Ovary (tissue), 9 donors: ENCODE data around the gene IGLON5. TPM values are rescaled to one million over a fixed set of nuclear protein-coding genes. Genes with fewer than 3 reads are reported as not detected.

Experiments used
- DNase-seq, 5 donors: peaks; one replicate each; pipeline ENCODE4 v3.0.0-alpha.2; 2019 to 2020
- H3K27ac ChIP-seq, 2 donors: fragments of 200-600 bp; one replicate each; pipeline versions ENCODE4 v1.5.1 to v1.8.0; 2019 to 2022
- H3K27me3 ChIP-seq: fragments of 200-600 bp; one replicate; pipeline ENCODE4 v1.8.0; 2022
- H3K36me3 ChIP-seq: fragments of 200-600 bp; sonication (generic); one replicate; pipeline ENCODE4 v1.5.1; 2019
- H3K4me1 ChIP-seq: one replicate; pipeline ENCODE4 v1.8.1; 2013; ENCODE audit warnings: mild to moderate bottlenecking, moderate library complexity; ENCODE audit not compliant: insufficient read depth
- H3K4me3 ChIP-seq: fragments of 200-600 bp; sonication (generic); one replicate; pipeline ENCODE4 v1.5.1; 2017
- H3K9me3 ChIP-seq, 2 donors: fragments of 200-600 bp in 1 of 2; sonication (generic) in 1 of 2; one replicate each; pipeline versions ENCODE4 v1.5.1 to v1.8.1; 2013 to 2019; ENCODE audit warnings: mild to moderate bottlenecking in 1 of 2, moderate library complexity in 1 of 2
- CTCF ChIP-seq, 3 donors: fragments of 450-650 bp in 2 of 3; fragments of 200-600 bp in 1 of 3; IDR thresholded peaks; one replicate each; pipeline versions ENCODE4 v1.5.1 to v1.8.0; 2016 to 2022; ENCODE audit warnings: antibody characterized with exemption in 3 of 3, mild to moderate bottlenecking in 1 of 3
- EP300 ChIP-seq: sonication (generic); formaldehyde crosslinking; IDR thresholded peaks from one replicate; pipeline ENCODE4 v1.6.1; 2017; ENCODE audit warnings: antibody characterized with exemption
- POLR2A ChIP-seq: fragments of 450-650 bp; IDR thresholded peaks from one replicate; pipeline ENCODE4 v1.6.1; 2017; ENCODE audit warnings: antibody characterized with exemption, mild to moderate bottlenecking, moderate library complexity
- WGBS, 3 donors: extraction: QIAGEN DNeasy Blood & Tissue Kit in 1 of 3; methylation state at CpG; one replicate each; pipeline versions ENCODE4 v1.1.5 to v1.1.7; 2013 to 2017; 5-methylcytosine and 5-hydroxymethylcytosine counted together
- intact Hi-C, 4 donors: fragments of 100-400 bp; cut with DNase I; formaldehyde crosslinking; loops; one replicate each; pipeline versions ENCODE4 v1.11.0 to v1.15.1; 2022 to 2023
- polyA plus RNA-seq, 2 donors: library from polyadenylated mRNA; stranded (reverse); fragments of 200-250 nt in 1 of 2; fragments of 350-450 nt in 1 of 2; fragmentation: Illumina TruSeq in 1 of 2; extraction: RNeasy Lipid Tissue Mini Kit (QIAGEN cat#74804) in 1 of 2; gene quantifications; one replicate each; pipeline ENCODE4 v1.2.3, GENCODE V29; 2013 to 2014
- total RNA-seq, 7 donors: library from RNA; depleted of rRNA in 2 of 7; stranded (reverse); fragments of >200 nt in 2 of 7; fragmentation: NEBNext Ultra II Directional in 3 of 7; extraction: Animal tissue kit (Norgen Biotek cat#: 25700) in 3 of 7; gene quantifications; one replicate each; pipeline versions ENCODE4 v1.1.0 to v1.2.4, GENCODE V29; 2016 to 2023
- donor health status: DM: no; HTN: no; CAD: no; lungs with moderate emphysema.
- donor health status: DM: no; HTN: no; CAD: no.
- donor health status: Bipolar disorder and iron deficiency.
- donor health status: DM: yes; HTN: yes; CAD: no.
- donor health status: DM: no; HTN: no; CAD: no.
- donor health status: DM: yes; HTN: yes; CAD: no.

IGLON5 gene
- total and polyA plus RNA-seq, 9 donors = 0.08 to 1.6 (median 0.29) TPM; not detected in 1

GRCh38 chr19:51274049-51274770 is 37.2 kb upstream of the IGLON5 start:
- Histone ChIP-seq H3K36me3 (no peaks in the 10 kb centered on the region), H3K9me3 (no peaks in the 10 kb centered on the region), H3K27me3 (no peaks in the 10 kb centered on the region), H3K27ac (no peak overlapping the region), H3K4me1 (no peaks in the 10 kb centered on the region), H3K4me3 (no peak overlapping the region)
- intact Hi-C loops = no loop called here
- WGBS, 3 donors = 77 to 80% (median 78%) methylated on average over 8 of the region's 8 CpGs
- no peak for TF ChIP-seq EP300
- no peak for TF ChIP-seq CTCF (IDR thresholded peaks at IDR 0.05)
- no peak for TF ChIP-seq POLR2A
- no peak for DNase-seq

GRCh38 chr19:51277112-51277511 is 34.3 kb upstream of the IGLON5 start:
- DNase-seq = no peak
- Histone ChIP-seq H3K4me3 (no peak overlapping the region), H3K36me3 (no peaks in the 10 kb centered on the region), H3K4me1 (no peaks in the 10 kb centered on the region), H3K9me3 (no peaks in the 10 kb centered on the region), H3K27ac (no peak overlapping the region), H3K27me3 (no peaks in the 10 kb centered on the region)
- intact Hi-C loops = no loop called here
- TF ChIP-seq CTCF (IDR thresholded peaks at IDR 0.05) = no peak
- no peak for TF ChIP-seq POLR2A
- TF ChIP-seq EP300 = no peak
- WGBS, 3 donors = 31 to 37% (median 33%) methylated on average over 3 of the region's 3 CpGs

- H3K9me3 ChIP-seq = no peaks in the 10 kb centered on the region
- intact Hi-C loops = no loop called here
- H3K27me3 ChIP-seq = no peaks in the 10 kb centered on the region
- TF ChIP-seq EP300 = no peak
- DNase-seq = no peak
- no peaks in the 10 kb centered on the region for H3K4me1 ChIP-seq
- no peaks in the 10 kb centered on the region for H3K36me3 ChIP-seq
- no peak overlapping the region for H3K27ac ChIP-seq
- H3K4me3 ChIP-seq = no peak overlapping the region
- WGBS, 3 donors = 81 to 84% (median 82%) methylated on average over 4 of the region's 4 CpGs
Measured at GRCh38 chr19:51282335-51282734, 29.1 kb upstream of the IGLON5 start.

GRCh38 chr19:51285682-51286081 is 25.8 kb upstream of the IGLON5 start:
- H3K36me3 ChIP-seq = no peaks in the 10 kb centered on the region
- WGBS, 3 donors = 67 to 70% (median 69%) methylated on average over 3 of the region's 3 CpGs
- TF ChIP-seq POLR2A (no peak), CTCF (IDR thresholded peaks at IDR 0.05) (no peak), EP300 (no peak)
- DNase-seq = no peak
- H3K27me3 ChIP-seq = no peaks in the 10 kb centered on the region
- H3K4me3 ChIP-seq = no peak overlapping the region
- no peak overlapping the region for H3K27ac ChIP-seq
- H3K9me3 ChIP-seq = no peaks in the 10 kb centered on the region
- H3K4me1 ChIP-seq = no peaks in the 10 kb centered on the region
- intact Hi-C loops = no loop called here

- no peaks in the 10 kb centered on the region for H3K27me3 ChIP-seq
- WGBS, 3 donors = 70 to 94% (median 79%) methylated on average over 1 of the region's 1 CpG
Measured at GRCh38 chr19:51289635-51290034, 21.8 kb upstream of the IGLON5 start.

More at GRCh38 chr19:51289635-51290034, 21.8 kb upstream of the IGLON5 start:
- intact Hi-C loops = no loop called here
- no peaks in the 10 kb centered on the region for H3K4me1 ChIP-seq
- H3K36me3 ChIP-seq = no peaks in the 10 kb centered on the region
- no peak overlapping the region for H3K4me3 ChIP-seq
- no peak overlapping the region for H3K27ac ChIP-seq
- no peaks in the 10 kb centered on the region for H3K9me3 ChIP-seq
- no peak for DNase-seq
- TF ChIP-seq POLR2A (no peak), CTCF (IDR thresholded peaks at IDR 0.05) (no peak), EP300 (no peak)
